OCI-LY7 (cell line): Measurements from ENCODE around the gene COL25A1. TPM values are rescaled to one million over a fixed set of nuclear protein-coding genes. Genes with fewer than 3 reads are reported as not detected.

Experiments used
- Bru-seq: library from RNA; stranded (reverse); fragments of 400-500 nt; gene quantifications from one replicate; lab custom pipeline; 2021; lab: Mats Ljungman, UMichigan
- BruChase-seq, 2 experiments: library from RNA; stranded (reverse); fragments of 400-500 nt; gene quantifications; one replicate each; lab custom pipeline; 2021; lab: Mats Ljungman, UMichigan
- BruUV-seq: library from RNA; stranded (reverse); fragments of 400-500 nt; replicated peaks from 2 replicates; lab custom pipeline; 2021; lab: Mats Ljungman, UMichigan
- CTCF ChIA-PET: fragments of 300-600 bp; sonication (Branson Sonifier 250); formaldehyde crosslinking; loops from one replicate; lab custom pipeline; 2022; ENCODE audit warnings: antibody characterized with exemption; ENCODE audit not compliant: unreplicated experiment; lab: Charles Lee
- POLR2A ChIA-PET: fragments of 300-600 bp; sonication (Branson Sonifier 250); formaldehyde crosslinking; loops from one replicate; lab custom pipeline; 2022; ENCODE audit warnings: antibody characterized with exemption; lab: Charles Lee
- DNase-seq: peaks from one replicate; pipeline ENCODE4 v3.0.0-alpha.2; 2015; ENCODE audit warnings: low spot score
- H2AFZ ChIP-seq: fragments of 200-600 bp; sonication (generic), shearing (Covaris generic); 2 replicates; pipeline ENCODE4 v1.6.1; 2014; ENCODE audit warnings: mild to moderate bottlenecking, antibody characterized with exemption, low read length, moderate library complexity
- H3K27ac ChIP-seq: fragments of 200-600 bp; sonication (generic); 2 replicates; pipeline ENCODE4 v1.5.1; 2014; ENCODE audit warnings: mixed run types, low read depth, mild to moderate bottlenecking, moderate library complexity, low read length, inconsistent platforms; ENCODE audit not compliant: poor library complexity, severe bottlenecking
- H3K36me3 ChIP-seq: fragments of 200-600 bp; sonication (generic); 2 replicates; pipeline ENCODE4 v1.6.1; 2014; ENCODE audit warnings: mild to moderate bottlenecking, antibody characterized with exemption, low read length, moderate library complexity, mixed read lengths; ENCODE audit not compliant: insufficient read depth
- H3K4me1 ChIP-seq: fragments of 200-600 bp; sonication (generic); 2 replicates; pipeline ENCODE4 v1.5.1; 2014; ENCODE audit warnings: mild to moderate bottlenecking, low read length; ENCODE audit not compliant: insufficient read depth, poor library complexity, severe bottlenecking
- H3K4me2 ChIP-seq: fragments of 200-600 bp; sonication (generic); 2 replicates; pipeline ENCODE4 v1.6.1; 2014; ENCODE audit warnings: mild to moderate bottlenecking, low read length
- H3K4me3 ChIP-seq: fragments of 200-600 bp; sonication (generic); 2 replicates; pipeline ENCODE4 v1.5.1; 2014; ENCODE audit warnings: mild to moderate bottlenecking, low read depth, low read length; ENCODE audit not compliant: poor library complexity, severe bottlenecking
- H3K79me2 ChIP-seq: fragments of 200-600 bp; sonication (generic); 2 replicates; pipeline ENCODE4 v1.6.1; 2016; ENCODE audit warnings: low read depth, mild to moderate bottlenecking, low read length, moderate library complexity, mixed read lengths; ENCODE audit not compliant: insufficient read depth
- H3K9me2 ChIP-seq: fragments of 200-600 bp; sonication (generic); 2 replicates; pipeline ENCODE4 v1.6.1; 2016; ENCODE audit warnings: mild to moderate bottlenecking, low read length, mixed read lengths; ENCODE audit not compliant: insufficient read depth
- H3K9me3 ChIP-seq: fragments of 200-600 bp; sonication (generic); 2 replicates; pipeline ENCODE4 v1.6.1; 2014; ENCODE audit warnings: mild to moderate bottlenecking, mixed run types, low read length, mixed read lengths
- H4K20me1 ChIP-seq: fragments of 200-600 bp; sonication (generic); 2 replicates; pipeline ENCODE4 v1.6.1; 2014; ENCODE audit warnings: mild to moderate bottlenecking, antibody characterized with exemption, low read length, moderate library complexity, mixed read lengths; ENCODE audit not compliant: insufficient read depth
- CTCF ChIP-seq: fragments of 200-600 bp; sonication (generic); conservative IDR thresholded peaks from 2 replicates; pipeline ENCODE4 v1.5.1; 2014; ENCODE audit warnings: mild to moderate bottlenecking, antibody characterized with exemption, low read length, moderate library complexity, mixed read lengths
- EZH2phosphoT487 ChIP-seq: fragments of 200-600 bp; sonication (generic); IDR thresholded peaks from 2 replicates; pipeline ENCODE4 v1.6.1; 2018; ENCODE audit warnings: low read depth, borderline replicate concordance, mild to moderate bottlenecking, mixed run types, antibody characterized with exemption, low read length, moderate library complexity, mixed read lengths
- intact Hi-C: fragments of 100-400 bp; cut with micrococcal nuclease; formaldehyde crosslinking; loops from one replicate; pipeline ENCODE4 v1.10.0; 2022; ENCODE audit not compliant: unreplicated experiment
- long read RNA-seq: library from polyadenylated mRNA; stranded (forward); transcript quantifications from one replicate; pipeline ENCODE4 v2.0.0, GENCODE V29; 2022
- total RNA-seq, 2 experiments: library from RNA; depleted of rRNA in 1 of 2; stranded (reverse); fragments of >200 nt in 1 of 2; shearing (Covaris generic) in 1 of 2; gene quantifications; 2 replicates each; pipeline ENCODE4 v1.2.3, GENCODE V29; 2014 to 2022

The COL25A1 gene
- not detected in 2 replicates for total RNA-seq (2014; rRNA removed; shearing (Covaris generic))
- total RNA-seq (2022) = not detected in 2 replicates
- Bru-seq, nascent RNA = percentile 8 among the genes with signal in this experiment
- BruChase-seq, experiment 1, labeled RNA remaining after a 6-hour chase = percentile 10 among the genes with signal in this experiment
- percentile 15 among the genes with signal in this experiment for BruChase-seq, experiment 2, labeled RNA remaining after a 2-hour chase
- long read RNA-seq = 0 reads

DNA sequence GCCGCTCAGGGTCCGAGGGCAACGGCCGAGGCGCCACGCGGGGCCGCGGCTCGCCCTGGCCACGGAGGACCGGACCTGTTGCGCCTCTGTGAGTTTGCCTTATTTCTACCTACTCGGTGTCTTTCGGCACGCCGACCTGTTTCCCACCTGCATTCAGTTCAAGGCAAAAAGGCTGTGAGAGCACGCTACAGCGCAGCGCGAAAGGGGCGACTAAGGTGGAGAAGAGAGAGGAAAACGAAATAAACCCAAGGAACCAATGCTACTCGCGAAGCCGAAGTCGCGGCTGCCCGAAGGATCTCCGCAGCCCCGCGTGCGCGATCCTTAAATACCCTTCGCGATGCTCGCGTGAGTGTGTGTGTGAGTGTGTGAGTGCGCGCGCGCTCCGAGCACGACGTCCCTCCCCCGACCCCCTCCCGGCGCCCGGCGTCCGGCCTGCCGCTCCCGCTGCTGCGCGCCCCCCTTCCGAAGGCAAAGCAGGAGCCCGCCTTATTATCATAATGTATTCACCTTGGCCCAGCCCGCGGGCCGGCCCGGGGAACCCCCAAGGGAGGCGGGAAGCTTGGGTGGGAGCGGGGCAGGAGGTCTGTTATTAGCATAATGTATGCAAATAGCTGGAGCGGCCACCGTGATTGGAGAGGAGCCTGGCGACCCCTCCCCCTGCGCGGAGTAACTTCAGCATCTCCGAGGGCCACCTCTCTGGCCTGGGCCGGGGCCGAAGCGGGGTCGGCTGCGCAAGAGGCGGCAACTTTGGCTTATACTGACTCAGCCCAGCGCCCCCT is at the start of gene COL25A1:
COL25A1 (minus strand) TSS at position 298 of the 779 bp plus-strand sequence.
- no peak for TF ChIP-seq EZH2phosphoT487
- no peak for TF ChIP-seq CTCF
- no peak within 1 kb of the TSS for H3K4me3 ChIP-seq
- ChIA-PET POLR2A (no interaction called here), CTCF (no interaction called here)
- no peaks in the 10 kb centered on the region for H3K79me2 ChIP-seq
- no peak within 1 kb of the TSS for H3K27ac ChIP-seq
- H3K4me2 ChIP-seq = no peak within 1 kb of the TSS
- intact Hi-C loops = no loop called here
- H3K9me2 ChIP-seq = no peaks in the 10 kb centered on the region
- H2AFZ ChIP-seq = no peak within 1 kb of the TSS
- BruUV-seq = no TSS peak
- no peaks in the 10 kb centered on the region for H3K36me3 ChIP-seq
- H3K4me1 ChIP-seq = no peaks in the 10 kb centered on the region
- H3K9me3 ChIP-seq = no peaks in the 10 kb centered on the region
- DNase-seq = no peak
- no peaks in the 10 kb centered on the region for H4K20me1 ChIP-seq

- Histone ChIP-seq H3K4me2 (no peak overlapping the region), H3K4me3 (no peak overlapping the region), H3K4me1 (no peaks in the 10 kb centered on the region), H3K79me2 (no peaks in the 10 kb centered on the region), H3K9me2 (no peaks in the 10 kb centered on the region), H2AFZ (no peak overlapping the region), H3K27ac (no peak overlapping the region), H4K20me1 (no peaks in the 10 kb centered on the region), H3K36me3 (no peaks in the 10 kb centered on the region), H3K9me3 (no peaks in the 10 kb centered on the region)
- intact Hi-C loops = no loop called here
- ChIA-PET POLR2A (interaction anchor here (0.6 kb wide), 1 partner anchor 231 kb away, joined by 3 read pairs; no protein-coding TSS in a partner anchor), CTCF (interaction anchor here (0.5 kb wide), 1 partner anchor 17 kb away, joined by 3 read pairs; no protein-coding TSS in a partner anchor)
- BruUV-seq = no TSS peak
- TF ChIP-seq EZH2phosphoT487 = no peak
- no peak for TF ChIP-seq CTCF
- no peak for DNase-seq
Measured at GRCh38 chr4:109350121-109350520, 47.7 kb upstream of the COL25A1 start.
